NCI-H1092 (cell line): ENCODE data around the gene HAS3.
"Not testable (repeated sequence)": the region's sequence is repeated elsewhere in the genome, so short reads cannot be mapped to it uniquely, and the experiment has no call there.

Experiments used
- DNase-seq: peaks from one replicate; lab custom pipeline; 2025; lab: John Stamatoyannopoulos, UW

HAS3 gene, protein sequence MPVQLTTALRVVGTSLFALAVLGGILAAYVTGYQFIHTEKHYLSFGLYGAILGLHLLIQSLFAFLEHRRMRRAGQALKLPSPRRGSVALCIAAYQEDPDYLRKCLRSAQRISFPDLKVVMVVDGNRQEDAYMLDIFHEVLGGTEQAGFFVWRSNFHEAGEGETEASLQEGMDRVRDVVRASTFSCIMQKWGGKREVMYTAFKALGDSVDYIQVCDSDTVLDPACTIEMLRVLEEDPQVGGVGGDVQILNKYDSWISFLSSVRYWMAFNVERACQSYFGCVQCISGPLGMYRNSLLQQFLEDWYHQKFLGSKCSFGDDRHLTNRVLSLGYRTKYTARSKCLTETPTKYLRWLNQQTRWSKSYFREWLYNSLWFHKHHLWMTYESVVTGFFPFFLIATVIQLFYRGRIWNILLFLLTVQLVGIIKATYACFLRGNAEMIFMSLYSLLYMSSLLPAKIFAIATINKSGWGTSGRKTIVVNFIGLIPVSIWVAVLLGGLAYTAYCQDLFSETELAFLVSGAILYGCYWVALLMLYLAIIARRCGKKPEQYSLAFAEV

DNA sequence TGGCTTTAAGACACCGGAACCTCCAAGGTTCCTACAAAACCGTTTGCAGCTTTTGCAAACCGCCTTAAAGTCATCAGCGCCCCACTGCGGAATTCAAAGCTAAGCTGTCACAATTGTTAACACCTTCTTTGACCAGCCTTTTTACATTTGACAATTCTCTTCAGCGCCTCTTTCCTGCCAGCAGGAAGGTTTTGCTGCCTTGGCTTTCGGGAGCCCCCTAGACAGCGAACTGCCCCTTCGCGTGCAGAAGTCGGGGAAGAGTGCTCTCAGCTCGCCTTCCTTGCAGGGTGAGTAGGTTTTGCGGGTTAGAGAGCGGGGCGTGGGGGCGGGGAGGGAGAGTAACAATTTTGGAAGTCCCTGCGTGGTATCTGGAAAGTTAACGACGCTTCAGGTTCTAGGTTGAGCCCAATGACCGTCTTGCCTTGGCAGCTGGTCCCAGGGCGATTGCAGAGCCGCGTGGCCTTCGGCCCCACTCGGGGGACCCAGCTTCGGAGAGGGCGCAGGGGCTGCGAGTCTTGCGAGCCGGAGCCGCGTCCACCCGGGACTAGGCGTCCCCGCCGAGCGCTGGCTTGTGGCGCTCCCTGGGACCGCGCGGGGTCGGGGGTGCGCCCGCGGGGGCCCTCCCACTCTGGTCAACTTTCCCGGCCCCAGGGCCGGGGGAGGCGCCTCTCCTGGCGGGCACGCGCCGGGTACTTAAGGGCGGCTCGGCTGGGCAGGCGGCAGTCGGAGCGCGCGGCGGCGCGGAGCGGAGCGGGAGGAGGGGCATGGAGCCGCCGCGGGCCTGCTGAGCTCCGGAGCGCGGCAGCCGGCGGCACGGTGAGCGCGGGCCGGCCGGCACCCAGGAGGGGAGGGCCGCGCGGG, at the start of gene HAS3:
HAS3 (plus strand) TSS at position 153 of the 861 bp plus-strand sequence. CDS start 3,743 bp downstream, outside the sequence.
- peak; percentile 59 for DNase-seq

DNA sequence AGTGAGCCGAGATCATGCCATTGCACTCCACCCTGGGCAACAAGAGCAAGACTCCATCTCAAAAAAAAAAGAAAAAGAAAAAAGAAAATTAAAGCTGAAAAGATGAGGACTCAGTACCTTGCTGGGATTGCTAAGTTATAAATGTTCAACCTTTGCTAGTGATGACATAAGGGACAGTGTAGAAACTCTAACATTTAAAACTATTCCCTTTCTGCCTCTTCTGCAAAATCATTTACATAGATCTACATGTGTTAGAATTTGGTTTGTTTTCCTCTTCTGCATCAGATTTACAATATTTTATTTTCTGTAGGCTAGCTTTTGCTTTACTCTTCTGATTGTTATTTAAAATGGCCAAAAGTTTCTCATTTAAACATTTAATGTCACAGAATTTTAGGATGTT, 49.5 kb upstream of the HAS3 start:
- no peak for DNase-seq

DNA sequence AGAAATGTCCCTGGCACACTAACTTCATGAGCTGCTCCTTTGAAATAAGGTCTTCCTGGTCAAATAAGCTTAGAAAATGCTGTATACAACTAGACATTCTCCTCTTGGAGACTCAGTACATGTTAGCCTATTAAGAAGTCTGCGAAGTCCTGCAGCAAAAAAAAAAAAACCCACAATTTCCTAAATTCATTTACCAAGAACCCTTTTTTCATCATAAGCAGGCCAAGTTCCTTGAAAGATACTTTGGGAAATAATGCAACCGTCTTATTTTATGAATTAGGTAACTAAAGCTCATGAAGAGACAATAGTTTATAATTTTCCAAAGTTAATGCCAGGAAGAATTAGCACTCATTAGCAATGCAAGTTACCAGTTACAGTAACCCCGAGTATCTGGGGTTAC, 49.0 kb upstream of the HAS3 start:
- no peak for DNase-seq

DNA sequence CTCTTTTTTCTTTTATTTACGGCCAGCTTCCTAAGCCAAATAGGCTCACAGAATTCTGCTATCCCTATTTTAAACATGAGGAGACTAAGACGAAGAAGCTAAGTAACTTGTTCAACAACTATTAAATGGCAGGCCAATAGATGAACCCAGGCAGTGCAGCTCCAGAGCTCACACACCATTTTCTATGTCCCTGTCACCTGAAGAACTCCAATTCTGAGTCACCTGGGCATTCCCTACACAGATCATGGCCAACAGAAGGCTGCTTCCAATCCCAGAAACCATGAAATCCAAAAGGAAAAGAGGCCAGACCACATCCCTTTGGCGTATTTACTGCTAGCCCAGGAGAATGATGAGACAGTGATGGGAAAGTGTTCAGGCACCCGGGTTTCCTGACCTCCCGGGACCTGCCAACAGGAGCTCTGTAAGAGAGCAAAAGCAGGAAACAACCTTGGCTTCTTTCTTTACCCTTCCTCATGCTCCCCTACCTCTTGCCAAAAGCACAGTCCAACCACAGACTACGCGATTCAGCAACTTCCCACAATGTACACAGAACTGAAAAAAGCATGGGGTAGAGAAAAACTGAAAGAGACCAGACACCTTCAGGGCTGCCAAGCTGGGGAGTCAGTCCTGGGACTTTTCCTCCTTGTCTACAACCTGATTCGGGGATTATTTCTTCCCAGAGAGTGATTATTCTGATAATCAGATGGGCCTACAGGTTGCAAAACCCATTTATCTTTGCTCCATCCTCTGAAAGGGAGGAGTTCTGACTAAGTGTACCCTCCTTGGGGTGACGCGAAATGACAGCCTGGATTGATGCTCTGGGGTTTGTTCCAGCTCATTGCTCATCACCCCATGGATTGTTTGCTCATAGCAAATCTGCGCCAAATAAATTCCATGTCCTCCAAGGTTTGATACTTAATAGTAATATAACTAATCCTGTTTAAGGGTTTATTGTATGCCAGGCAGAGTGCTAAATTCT, 47.8 kb upstream of the HAS3 start:
- peak; percentile 12 for DNase-seq

DNA sequence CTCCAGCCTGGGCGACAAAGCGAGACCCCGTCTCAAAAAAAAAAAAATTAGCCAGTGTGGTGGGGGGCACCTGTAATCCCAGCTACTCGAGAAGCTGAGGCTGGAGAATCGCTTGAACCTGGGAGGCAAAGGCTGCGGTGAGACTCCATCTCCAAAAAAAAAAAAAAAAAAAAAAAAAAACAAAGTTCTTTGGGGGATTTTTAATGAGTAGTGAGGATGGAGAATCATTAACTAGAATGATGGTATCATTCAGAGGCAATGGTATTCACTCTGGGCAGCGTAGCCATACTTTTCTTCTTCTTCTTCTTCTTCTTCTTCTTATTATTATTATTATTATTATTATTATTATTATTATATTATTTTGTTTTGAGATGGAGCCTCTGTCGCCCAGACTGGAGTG, 42.0 kb upstream of the HAS3 start:
- not testable (repeated sequence) for DNase-seq

DNA sequence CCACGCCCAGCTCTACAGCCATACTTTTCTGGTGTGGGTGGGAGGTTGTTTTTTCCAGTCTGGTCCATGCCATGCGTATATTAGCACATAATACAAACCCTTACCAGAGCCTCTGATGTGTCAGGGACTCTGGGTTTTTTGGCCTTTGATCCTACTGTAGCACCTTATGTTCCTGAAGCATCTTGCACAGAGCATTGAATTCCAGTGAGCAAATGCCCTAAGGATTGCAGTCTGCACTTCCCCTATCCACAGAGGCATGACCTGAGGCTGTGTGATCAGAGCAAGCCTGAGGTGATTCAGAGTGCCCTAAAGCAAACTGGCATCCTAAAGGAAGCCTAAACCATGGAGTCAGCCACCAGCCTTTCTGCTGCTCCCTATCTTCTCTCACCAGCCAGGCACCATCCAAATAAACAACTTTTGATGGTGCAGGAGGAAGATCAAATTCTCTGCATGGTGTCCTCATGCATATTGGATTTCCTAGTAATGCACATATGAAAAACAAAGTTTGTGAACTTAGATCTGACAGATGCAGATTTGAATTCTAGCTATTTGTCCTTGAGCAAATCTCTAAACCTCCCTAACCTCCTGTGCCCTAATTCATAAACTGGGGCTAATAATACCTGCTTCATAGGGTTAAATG, 41.2 kb upstream of the HAS3 start:
- no peak for DNase-seq

DNA sequence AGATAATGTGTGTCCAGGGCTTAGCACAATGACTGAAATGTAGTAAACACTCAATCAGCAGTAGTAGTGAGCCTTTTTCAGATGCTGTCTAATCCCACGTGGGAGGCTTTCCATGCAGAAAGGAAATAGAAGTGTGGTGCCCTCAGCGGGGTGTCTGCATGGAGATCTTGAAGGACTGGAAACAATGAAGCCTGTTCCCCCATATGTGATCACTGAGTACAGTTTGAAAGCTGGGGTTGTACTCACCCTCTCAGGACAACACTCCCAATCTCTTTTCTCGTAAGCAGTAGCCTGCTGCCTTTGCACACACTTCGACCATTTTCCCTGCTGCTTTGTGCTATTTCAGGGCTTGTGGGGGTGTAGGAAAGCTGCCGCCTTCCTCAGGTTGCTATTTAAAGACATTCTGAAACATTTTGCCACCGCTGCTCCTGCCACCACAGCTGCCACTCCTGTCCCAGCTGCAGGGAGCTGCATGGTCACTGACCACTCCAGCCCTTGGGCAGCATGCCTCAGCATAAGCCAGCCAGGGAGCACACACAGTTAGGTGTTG, 40.6 kb upstream of the HAS3 start:
- DNase-seq = no peak

DNA sequence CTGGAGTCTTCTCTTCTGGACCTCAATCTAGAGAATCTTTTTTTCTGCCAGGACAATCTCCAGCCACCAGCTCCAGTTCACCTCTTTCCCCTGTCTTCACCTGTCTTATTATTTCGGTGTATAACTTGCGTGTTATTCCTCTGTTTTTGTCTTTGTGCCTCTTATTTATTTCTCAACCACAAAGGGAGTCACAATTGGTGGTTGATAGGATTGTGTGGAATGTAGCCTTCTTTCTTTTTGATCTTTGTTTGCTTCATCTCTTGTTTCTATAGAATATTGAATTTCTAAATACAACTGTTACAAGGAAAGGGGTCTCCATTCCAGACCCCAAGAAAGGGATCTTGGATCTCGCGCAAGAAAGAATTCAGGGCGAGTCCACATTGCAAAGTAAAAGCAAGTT, 35.9 kb upstream of the HAS3 start:
- no peak for DNase-seq

DNA sequence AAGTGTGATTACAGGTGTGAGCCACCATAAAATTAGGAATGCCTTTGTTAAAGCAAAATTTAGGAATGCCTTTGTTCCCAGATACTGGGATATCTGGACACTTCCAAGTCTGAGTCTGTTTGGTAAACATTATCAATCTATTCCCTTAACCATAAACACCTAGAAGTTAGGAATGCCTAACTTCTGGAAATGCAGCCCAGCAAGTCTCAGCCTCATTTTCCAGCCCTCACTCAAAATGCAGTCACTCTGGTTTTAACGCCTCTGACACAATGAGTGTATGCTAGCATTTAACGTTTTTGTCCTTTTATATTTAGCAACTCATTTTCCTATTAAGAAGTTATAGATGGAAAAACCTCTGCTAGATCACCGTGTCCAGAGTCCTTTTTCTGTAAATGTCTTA, 34.4 kb upstream of the HAS3 start:
- DNase-seq = no peak

DNA sequence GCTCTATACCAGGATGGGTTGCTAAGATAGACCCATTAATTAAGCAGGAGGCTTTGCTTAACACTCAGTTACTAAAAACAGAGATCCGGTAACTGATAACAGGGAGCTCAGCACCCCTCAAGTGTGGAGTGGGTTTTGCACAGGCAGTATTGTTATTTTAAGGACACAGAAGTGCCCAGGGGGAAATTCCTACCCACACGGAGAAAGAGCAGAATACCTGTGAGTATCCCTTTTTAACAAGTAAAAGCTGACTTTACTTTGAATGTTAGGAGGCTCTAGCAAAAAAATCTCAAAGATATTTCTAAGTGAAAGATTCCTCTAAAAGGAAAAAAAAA, 32.8 kb upstream of the HAS3 start:
- DNase-seq = no peak

DNA sequence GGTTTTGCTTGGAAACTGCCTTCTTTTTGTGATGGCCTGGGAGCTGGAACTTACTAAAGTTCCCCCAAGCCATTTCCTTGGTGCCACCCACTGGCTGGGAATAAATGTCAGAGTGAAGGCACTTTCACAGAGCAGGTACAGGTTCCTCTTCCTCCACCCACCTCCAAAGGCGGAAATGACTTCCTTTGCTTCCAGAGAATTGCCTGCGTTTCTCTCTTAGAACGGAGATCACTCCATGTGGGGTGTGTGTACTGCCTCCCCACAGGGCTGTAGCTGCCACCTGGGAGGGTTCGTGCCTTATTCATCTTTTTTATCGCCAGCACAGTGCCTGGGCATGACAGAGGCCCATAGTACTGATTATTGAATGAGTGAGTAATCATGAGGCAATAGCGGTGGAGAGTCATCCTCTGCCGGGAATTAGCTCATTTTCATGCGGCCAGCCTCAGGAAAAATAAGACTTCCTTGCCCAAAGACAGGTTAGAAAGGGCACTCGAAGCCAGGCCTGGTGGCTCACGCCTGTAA, 32.2 kb upstream of the HAS3 start:
- no peak for DNase-seq

DNA sequence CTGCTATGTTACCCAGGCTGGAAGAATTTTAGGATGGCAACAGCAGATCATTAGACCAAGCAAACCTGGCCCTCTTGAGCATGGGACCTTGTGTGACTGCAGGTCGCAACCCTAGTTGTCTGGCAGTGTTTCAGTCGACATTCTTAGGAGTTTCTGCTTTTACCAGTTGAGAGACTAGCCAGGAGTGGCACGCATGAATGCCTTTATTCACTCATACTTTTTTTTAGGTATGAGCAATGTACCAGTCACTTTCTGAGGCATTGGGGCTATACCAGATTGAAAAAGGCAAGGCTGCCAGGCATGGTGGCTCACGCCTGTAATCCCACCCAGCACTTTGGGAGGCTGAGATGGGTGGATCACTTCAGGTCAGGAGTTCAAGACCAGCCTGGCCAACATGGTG, 28.2 kb upstream of the HAS3 start:
- no peak for DNase-seq

DNA sequence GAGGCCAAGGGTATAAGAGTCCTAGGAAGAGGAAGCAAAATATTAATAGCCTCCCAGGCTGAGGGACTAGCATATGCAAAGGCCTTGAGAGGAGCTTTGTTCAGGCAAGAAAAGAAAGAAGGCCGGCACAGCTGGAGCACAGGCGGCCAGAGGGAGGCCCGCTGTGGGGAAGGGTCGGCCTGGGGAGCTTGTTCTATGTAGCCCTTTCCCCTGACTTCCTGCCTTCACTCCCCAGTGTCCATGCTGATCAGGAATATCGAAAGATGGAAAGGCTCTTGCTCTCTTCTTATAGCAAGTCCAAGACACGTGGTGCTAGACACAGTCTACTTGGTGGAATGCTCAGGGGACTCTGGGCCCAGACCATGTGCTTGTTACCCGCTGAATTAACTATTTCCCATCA, 27.4 kb upstream of the HAS3 start:
- DNase-seq = no peak

DNA sequence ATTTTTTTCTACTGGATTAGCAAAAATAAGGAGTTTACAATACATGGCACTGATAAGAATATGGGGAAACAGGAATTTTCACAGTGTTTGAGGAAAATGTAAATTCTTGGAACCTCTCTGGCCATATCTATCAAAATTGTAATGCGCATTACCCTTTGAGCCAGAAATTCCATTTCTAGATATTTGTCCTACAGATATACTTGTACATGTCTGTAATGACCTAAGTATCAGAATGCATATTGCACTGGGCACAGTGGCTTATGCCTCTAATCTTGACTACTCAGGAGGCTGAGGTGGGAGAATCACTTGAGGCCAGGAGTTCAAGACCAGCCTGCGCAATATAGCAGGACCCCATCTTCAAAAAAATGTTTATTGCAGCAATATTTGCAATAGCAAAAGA, 25.8 kb upstream of the HAS3 start:
- DNase-seq = no peak

DNA sequence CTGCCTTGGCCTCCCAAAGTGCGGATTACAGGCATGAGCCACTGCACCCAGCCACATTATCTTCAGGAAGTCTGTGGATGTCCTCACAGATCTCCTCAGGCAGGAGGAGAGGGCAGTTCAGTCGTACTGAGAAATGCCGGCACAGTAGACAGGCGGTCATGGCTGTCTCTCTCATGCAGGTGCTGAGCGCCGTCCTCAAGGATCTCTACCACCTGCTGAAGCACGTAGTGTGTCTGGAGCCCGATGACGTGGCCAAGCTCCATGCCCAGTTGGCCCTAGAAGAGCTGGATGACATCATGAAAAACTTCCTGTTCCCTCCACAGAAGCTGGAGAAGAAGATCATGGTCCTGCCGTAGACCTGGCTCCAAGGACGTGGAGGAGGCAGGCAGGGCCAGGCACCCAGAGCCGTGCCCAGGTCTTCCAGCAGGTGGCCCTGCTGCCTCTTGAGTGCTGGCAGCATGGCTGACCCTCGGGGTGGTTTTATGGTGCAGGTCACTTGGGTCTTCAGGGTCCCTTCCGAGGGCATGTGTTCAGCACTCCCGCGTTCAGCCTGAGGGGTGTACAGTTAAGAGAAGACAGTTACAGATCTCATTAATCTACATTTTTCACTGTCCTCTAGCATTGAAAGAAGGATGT, 22.0 kb upstream of the HAS3 start:
- no peak for DNase-seq

DNA sequence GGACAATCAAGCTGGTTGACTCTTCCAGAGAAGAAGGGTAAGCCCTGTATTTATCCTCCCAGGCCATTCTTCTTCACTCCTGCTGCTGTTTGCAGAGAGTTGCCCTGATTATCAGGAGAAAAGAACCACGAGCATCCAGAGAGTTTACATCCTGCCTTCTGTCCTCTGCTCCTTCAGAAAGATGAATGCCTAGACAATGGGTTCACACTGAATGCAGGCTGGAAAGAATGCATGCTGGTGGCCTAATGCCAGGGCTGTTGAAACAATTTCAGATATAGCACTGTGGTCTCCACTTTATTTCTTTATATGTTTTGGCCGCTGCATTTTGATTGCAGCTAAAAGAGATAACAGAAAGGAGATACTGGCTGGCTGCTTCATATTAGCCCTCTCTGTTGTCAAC, 21.2 kb upstream of the HAS3 start:
- no peak for DNase-seq

DNA sequence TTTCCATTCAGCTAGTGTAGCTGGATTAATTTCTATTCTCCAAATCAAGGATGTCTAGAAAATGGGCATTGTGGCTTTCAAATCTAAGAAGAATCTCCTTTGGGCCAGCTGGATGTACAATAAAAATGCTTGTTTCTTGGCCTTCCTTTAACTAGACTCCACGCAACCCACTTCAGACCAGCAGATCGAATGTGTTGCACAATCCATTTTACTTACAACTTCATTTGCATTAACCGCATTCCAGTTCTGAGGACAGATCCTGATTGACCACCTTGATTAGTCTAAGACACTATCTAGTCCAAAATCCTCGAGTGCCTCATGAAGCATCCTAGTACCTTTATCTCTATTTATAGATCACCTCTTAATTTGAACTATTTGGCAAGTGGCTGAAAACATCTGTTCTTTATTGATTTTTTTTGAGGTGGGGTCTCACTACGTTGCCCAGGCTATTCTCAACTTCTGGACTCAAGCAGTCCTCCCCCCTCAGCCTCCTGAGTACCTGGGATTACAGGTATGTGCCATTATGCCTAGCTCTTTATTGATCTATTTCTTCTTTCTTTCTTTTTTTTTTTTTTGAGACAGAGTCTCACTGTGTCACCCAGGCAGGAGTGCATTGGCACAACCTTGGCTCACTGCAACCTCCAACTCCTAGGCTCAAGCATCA, 20.3 kb upstream of the HAS3 start:
- no peak for DNase-seq

DNA sequence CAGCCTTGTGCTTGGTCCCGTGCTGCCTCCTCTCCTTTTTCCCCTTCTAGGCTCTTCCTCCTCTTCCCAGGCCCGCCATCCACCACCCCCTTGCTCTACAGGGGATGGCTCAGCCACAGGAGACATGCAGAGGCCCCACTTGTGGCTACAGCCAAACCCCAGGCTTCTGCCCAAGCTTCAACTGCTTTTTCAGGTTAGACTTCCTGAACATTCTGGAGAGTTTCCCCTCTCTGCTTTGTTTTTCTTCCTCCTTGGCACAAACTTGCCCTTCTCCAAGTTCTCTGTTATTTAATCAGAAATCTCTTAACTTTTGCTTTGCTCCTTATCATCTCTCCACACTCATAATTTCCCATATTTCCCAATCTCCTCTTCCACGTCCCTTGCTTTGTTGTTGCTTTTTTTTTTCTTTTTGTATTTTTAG, 18.3 kb upstream of the HAS3 start:
- DNase-seq = no peak

DNA sequence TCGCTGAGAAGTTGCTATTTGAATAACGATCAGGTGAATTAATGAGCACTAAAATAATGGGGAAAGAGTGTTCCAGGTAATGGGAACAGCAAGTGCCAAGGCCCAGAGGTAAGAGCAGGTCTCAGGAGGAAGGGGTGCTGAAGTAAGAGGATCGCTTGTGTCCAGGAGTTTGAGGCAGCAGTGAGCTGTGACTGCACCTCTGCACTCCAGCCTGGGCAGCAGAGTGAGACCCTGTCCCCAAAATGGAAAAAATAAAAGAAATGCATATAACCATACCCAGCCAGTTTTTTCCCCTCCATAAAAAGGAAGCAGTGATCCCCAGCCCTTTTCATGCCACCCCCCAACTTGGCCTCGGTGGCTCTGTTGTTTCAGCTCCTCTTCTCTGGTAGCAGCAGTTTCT, 16.8 kb upstream of the HAS3 start:
- no peak for DNase-seq
